HL-60/S4 (cell line): Measurements from ENCODE around the gene TMEM51.
"Not testable (repeated sequence)": the region's sequence is repeated elsewhere in the genome, so short reads cannot be mapped to it uniquely, and the experiment has no call there.

Experiments
- in situ Hi-C: fragments of 300-500 bp; cut with MboI; formaldehyde crosslinking; loops from 2 replicates; pipeline ENCODE4 v1.14.3; 2022; ENCODE audit warnings: low sequenced_read_pairs

The TMEM51 gene

GRCh38 chr1:15175324-15176094 is 22.0 kb downstream of the TMEM51 start:
- in situ Hi-C loops: not testable (repeated sequence)

- in situ Hi-C loops: no loop called here
Observed at GRCh38 chr1:15176120-15176519, 22.6 kb downstream of the TMEM51 start.

GRCh38 chr1:15176898-15177665 is 23.5 kb downstream of the TMEM51 start:
- in situ Hi-C loops: no loop called here

GRCh38 chr1:15177710-15178166 is 24.2 kb downstream of the TMEM51 start:
- in situ Hi-C loops: no loop called here

- in situ Hi-C loops: no loop called here
Observed at GRCh38 chr1:15178571-15179484, 25.3 kb downstream of the TMEM51 start.

GRCh38 chr1:15179485-15179883 is 25.9 kb downstream of the TMEM51 start:
- in situ Hi-C loops: no loop called here

GRCh38 chr1:15180189-15180588 is 26.6 kb downstream of the TMEM51 start:
- in situ Hi-C loops: no loop called here

- in situ Hi-C loops: no loop called here
Observed at GRCh38 chr1:15180945-15181523, 27.5 kb downstream of the TMEM51 start.

GRCh38 chr1:15181564-15181963 is 28.0 kb downstream of the TMEM51 start:
- in situ Hi-C loops: no loop called here

GRCh38 chr1:15184436-15185241 is 31.1 kb downstream of the TMEM51 start:
- in situ Hi-C loops: no loop called here

GRCh38 chr1:15185617-15186016 is 32.1 kb downstream of the TMEM51 start:
- in situ Hi-C loops: no loop called here

GRCh38 chr1:15186073-15186845 is 32.7 kb downstream of the TMEM51 start:
- in situ Hi-C loops: no loop called here

GRCh38 chr1:15186846-15187151 is 33.3 kb downstream of the TMEM51 start:
- in situ Hi-C loops: no loop called here

- in situ Hi-C loops: no loop called here
Observed at GRCh38 chr1:15187175-15188129, 33.9 kb downstream of the TMEM51 start.

GRCh38 chr1:15188130-15188524 is 34.6 kb downstream of the TMEM51 start:
- in situ Hi-C loops: no loop called here

GRCh38 chr1:15188678-15189077 is 35.1 kb downstream of the TMEM51 start:
- in situ Hi-C loops: no loop called here

- in situ Hi-C loops: no loop called here
Observed at GRCh38 chr1:15189692-15190370, 36.3 kb downstream of the TMEM51 start.

GRCh38 chr1:15191267-15191666 is 37.7 kb downstream of the TMEM51 start:
- in situ Hi-C loops: no loop called here
